HuH-7 (cell line): ENCODE data around the gene SPATA31D4.
"Not testable (repeated sequence)": the region's sequence is repeated elsewhere in the genome, so short reads cannot be mapped to it uniquely, and the experiment has no call there.

Experiments used
- DNase-seq: peaks from one replicate; pipeline ENCODE4 v3.0.0; 2011; ENCODE audit warnings: low spot score

The SPATA31D4 gene

DNA sequence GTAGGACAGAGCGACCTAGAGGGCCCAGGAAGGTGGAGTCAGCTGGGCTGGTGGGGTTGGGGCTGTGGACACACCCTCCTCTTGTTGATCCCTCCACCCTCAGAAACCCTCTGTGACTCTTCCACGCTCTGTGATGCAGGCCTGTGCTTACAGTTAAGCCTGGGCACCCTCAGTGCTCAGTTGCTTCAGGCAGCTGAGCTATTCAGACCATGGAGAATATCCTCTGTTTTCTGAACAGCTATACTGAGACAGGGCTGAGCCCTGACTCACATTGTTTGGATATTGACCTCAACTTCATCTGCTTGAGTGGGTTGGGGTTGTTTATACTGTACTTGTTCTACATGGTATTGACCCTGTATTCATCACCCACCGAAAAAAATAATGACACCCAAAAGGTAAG, at the start of gene SPATA31D4:
Gene SPATA31D4, plus strand, starts transcription at position 124 of the 400 bp plus-strand sequence. Its CDS starts 86 bp downstream, at position 210.
- DNase-seq: not testable (repeated sequence)

DNA sequence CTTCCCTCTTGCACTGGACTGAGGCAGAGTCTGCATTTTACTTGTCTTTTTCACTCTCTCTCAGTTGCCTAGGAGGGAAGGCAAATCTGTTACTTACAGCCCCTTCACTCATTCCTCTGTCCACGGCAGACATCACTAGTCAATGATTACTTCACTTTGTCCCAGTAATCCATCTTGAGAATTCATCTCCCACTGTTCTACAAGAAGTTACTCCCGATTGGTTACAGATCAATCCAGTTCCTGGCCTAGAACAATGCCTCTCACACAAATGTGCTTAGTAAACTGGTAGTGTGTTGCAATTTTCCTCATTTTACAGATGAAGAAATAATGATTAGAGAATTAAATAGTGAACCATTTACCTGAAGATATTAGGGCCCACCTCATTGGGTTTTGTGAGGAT, 49.7 kb upstream of the SPATA31D4 start:
- no peak for DNase-seq

DNA sequence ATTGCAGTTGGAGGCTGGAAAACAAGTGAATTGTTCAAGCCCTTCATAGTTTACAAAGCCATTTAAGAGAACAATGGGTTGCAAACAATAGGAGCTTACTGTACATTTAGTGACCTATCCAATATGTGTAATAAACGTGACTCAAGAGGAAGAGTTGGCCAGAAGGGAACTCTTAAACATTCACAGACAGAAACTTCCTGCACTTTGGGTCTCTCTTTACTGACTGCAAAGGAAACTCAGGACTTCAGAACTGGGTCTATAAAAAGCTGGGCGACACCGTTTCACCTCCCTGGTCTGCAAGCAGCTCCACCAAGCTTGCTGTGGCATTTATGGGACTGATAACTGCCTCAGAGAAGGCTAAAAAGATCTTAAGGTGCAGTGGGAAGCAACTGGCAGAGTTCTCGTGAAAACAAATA, 48.7 kb upstream of the SPATA31D4 start:
- DNase-seq: no peak

DNA sequence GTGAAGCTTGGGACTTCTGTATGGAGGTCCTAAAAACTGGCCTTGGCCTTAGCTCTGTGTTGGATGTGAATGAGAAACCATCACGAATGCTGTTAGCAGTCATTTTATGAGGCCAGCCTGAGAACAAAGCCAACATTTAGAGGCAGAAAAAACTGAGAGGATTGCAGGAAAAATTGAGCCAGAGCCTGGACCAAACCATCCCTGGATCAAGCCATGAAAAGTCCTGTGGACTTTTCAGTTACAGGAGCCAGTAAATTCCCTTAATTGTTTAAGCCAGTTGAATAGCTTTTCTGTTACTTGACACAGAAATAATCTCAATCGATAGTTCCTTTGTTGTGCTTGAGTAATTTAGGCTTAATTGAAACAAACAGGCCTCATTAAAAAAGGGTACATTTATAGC, 42.6 kb upstream of the SPATA31D4 start:
- no peak for DNase-seq

DNA sequence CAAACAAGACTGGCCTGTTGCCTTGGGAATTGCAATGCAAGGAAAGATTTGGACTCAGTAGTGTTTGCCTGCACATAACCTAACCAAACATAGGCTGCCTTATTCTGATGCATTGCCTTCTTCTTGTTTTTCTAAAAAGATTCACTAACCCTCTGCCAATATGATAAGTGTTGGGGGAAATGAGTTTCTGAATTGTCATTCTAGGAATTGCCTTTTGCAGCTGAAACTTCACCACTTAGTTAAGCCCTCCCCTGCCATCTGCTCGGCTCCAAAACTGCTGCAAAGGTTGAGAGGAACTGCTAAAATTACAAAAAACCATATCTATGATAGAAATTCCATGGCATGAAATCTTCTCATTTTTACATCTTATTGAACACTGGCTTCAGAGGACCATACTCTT, 41.6 kb upstream of the SPATA31D4 start:
- no peak for DNase-seq

DNA sequence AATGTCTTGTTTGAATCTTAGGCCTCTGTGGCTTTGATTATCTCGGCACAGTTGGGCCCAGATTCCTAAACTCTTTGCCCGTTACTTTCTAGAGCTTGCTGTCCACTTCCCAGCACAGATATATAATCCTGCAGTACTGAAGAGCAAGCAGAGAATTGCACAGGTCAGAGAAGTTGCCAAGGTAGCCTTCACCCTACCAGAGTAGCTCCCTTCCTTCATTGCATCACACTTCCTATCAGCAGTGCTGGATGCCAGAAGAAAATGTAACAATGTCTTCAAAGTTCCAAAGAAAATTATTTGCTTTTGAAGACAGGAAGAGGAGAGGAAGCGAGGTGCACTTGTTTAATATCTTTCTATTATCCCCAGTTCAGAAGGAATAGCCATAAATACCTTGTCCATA, 38.1 kb upstream of the SPATA31D4 start:
- DNase-seq: no peak

DNA sequence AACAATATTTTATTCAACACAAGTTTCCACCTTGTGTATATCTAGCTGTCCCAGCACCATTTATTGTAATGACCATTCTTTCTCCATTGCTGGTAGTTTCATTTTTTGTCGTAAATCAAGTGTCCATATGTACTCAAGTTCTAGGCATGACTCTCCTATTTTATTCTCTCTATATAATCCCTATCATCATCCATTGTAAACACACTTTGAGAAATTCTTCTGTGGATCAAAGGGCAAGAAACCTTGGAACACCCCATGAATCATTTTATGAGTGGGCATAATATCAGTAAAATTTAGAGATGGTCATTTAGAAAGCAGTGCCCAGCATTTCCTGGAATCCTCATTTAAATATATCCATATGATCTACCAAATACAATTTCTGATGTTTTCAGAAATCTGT, 35.8 kb upstream of the SPATA31D4 start:
- DNase-seq: no peak

DNA sequence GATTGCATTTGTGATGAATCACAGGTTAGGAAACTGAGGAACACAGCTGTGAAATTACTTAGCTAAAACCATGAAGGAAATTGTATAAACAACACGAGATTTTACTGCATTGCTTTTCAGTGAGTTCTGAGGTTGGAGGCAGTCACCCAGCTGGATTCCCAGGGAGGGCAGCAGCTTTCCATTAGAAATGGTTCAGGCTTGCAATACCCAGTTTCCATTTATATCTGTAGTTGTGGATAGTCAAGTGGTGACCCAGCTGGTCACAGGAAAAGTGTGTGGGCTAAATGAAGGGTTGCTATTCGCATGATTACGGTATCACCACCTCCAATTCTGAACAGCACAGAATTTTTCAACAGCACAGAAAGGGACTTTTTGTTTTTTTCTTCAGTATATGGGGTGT, 34.3 kb upstream of the SPATA31D4 start:
- DNase-seq: no peak

DNA sequence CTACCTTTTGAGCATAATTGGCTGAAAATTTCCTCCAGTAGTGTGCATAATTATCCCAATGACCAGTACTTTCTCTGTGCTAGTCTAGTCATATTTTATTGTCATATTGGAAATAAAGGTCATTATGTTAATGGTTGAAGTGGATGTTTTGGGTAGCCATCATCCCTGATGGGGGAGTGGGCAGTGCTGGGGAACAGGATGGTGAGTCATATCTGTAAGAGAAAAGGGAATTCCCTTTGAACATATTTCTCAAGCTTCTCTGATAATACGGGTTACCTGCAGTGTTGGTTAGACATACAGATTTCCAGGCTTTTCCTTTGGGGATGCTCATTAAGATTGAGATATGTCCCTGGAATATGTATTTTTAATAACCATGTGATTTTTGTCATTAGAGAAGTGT, 33.3 kb upstream of the SPATA31D4 start:
- DNase-seq: no peak

DNA sequence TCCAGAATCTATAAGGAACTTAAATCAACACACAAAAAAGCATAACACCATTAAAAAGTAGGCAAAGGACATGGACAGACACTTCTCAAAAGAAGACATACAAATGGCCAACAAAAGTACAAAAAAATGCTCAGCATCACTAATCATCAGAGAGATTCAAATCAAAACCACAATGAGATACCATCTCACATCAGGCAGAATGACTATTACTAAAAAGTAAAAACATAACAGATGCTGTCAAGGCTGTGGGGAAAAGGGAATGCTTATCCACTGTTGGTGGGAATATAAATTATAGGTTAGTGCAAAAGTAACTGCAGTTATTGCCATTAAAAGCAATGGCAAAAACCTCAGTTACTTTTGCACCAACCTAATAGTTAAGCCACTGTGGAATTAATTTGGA, 32.2 kb upstream of the SPATA31D4 start:
- no peak for DNase-seq

DNA sequence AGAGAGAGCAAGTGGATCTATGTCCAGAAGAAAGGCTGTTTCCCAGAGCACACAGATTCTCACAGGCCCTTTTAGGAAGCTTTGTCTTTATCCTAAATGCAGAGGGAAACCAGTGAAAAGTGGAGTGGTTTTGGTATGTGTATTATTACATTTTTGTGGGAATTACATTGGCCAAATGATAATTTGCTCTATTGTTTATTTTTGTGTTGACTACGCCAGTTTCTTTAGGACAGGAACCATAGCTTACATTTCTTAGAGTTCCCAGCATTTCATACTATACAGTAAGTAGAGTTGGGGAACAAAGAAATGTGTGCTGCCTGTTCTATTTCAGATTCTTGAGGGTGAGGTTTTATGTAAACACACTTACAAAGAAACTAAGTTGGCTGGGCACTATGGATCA, 29.4 kb upstream of the SPATA31D4 start:
- no peak for DNase-seq

DNA sequence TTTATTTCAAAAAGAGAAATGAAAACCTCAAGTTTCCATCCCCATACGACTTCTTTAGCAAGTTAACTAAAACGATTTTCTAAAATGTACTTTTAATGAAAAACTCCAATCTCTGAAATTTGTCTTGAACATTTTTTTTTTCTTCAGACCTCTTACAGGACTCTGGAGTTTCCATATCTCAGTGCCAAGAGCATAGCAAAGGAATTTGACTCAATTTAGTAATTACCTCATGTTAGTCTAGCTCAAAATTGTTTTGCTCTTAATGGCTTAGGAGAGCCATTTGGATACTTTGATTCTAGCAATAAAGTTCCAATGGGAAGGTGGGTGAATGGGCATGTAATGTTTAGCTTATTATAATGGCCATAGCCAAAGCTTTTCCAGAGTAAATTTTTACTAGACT, 26.0 kb upstream of the SPATA31D4 start:
- DNase-seq: no peak

DNA sequence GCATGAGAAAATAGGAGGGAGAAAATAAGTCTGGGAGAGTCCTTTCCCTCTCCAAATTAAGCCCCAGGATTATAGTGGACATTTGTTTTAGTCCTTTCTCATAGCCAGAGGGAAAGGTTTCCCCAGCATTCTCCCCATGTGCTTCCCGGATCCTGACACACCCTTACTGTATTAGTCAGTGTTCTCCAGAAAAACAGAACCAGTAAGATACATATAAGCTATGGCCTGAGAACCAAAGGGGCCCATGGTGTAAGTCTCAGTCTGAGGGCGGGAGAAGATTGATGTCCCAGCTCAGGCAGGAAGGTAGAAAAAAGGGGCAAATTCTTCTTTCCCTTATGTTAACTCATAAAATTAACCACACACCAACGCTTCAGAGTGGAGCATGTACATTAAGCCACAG, 25.6 kb upstream of the SPATA31D4 start:
- DNase-seq: no peak

DNA sequence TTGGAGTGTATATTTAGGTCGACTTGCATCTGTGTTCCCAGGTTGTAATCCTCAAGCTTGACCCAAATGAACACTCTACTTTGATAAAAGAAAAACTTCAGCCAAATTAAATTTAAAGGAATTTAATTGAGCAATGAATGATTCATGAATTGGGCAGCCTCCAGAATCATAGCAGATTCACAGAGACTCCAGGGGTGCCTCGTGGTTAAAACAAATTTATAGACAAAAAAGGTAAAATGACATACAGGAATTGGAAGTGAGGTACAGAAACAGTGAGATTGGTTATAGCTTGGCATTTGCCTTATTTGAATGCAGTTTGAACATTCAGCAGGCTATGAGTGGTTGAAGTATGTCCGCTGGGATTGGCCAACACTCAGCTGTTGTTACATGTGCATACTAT, 21.6 kb upstream of the SPATA31D4 start:
- no peak for DNase-seq

DNA sequence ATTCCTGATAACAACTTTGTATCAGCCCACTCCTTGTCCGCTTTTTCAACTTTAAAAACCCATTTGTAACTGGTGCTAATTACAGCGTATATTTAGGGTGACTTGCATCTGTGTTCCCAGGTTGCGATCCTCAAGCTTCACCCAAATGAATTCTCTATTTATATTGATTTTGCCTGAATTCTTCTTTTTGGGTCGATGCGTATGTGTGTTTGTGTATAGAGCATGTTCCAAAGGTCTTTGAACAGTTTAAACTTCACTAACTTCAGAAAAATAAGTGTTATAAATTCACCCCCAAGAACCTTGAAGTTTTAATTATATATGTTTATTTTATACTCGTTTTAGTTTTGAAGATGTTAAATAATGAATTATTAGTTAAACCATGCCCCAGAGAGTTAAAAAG, 16.1 kb upstream of the SPATA31D4 start:
- no peak for DNase-seq

DNA sequence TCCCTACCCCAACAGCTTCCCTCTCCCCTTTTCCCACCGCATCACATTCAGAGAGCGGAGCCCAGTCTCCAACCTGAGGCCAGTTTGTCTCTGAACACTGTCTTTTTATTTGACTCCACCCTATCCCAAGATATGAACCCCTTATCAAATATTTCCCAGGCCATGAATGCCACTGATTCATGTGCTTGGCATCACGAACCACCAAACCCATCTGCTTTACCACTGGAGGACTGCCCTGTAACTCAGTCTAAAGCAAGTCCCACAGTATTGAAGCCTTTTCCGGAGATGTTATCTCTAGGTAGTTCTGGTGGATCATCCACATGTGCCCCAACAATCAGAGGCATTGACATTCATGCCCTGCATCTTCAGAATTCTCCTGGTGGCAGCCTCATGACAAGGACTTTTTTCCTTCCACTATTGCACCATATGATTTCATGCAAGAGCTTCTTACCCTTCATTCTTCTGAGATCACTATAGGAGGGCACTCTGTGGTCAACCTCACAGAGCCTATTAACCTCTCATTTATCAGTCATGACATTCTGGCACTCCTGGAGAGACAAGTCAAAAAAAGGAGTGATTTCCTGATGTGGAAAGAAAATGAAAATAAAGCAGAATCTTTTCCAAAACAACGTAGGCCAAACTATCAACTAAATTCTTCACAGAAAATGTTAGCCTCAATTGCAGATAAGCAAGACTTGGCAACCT, 12.3 kb upstream of the SPATA31D4 start:
- DNase-seq: no peak

DNA sequence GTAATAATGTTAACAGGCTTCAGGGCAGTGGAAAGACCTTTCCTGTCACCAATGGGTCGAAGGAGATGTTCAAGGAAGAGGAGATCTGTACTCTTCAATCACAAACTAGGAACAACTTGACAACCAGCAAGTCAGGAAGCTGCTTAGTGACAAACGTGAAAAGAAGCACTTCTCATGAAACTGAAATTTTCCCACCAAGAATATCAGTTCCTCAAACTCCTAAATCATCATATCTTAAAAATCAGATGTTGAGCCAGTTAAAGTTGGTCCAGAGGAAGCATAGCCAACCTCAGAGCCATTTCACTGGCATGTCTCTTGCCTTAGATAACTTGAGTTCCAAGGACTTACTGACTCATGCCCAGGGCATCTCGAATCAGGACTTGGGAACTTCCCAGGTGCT, 9.7 kb upstream of the SPATA31D4 start:
- not testable (repeated sequence) for DNase-seq

DNA sequence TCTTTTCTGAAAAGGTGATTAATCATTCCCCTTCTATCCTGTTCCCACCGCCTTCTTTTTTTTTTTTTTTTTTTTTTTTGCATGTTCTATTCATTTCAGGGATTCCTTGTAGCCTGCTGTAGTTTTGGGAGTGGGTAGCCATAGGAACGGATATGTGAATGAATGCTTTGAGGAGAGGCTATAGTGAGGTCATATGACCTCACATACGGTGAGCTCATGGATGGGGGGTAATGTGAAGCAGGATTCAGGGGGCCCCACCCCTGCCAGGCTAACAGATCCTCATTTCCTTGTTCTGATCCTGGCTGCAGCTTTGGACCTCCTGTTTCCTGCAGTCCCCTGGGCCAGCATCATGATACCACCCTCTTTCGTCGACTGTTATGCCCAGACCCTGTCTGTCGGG, 1.9 kb downstream of the SPATA31D4 start:
- not testable (repeated sequence) for DNase-seq

DNA sequence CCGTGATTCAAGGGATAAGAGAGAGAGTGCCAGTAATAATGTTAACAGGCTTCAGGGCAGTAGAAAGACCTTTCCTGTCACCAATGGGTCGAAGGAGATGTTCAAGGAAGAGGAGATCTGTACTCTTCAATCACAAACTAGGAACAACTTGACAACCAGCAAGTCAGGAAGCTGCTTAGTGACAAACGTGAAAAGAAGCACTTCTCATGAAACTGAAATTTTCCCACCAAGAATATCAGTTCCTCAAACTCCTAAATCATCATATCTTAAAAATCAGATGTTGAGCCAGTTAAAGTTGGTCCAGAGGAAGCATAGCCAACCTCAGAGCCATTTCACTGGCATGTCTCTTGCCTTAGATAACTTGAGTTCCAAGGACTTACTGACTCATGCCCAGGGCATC, 5.3 kb downstream of the SPATA31D4 start:
- DNase-seq: not testable (repeated sequence)

DNA sequence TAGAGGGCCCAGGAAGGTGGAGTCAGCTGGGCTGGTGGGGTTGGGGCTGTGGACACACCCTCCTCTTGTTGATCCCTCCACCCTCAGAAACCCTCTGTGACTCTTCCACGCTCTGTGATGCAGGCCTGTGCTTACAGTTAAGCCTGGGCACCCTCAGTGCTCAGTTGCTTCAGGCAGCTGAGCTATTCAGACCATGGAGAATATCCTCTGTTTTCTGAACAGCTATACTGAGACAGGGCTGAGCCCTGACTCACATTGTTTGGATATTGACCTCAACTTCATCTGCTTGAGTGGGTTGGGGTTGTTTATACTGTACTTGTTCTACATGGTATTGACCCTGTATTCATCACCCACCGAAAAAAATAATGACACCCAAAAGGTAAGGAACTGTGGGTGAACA, 15.2 kb downstream of the SPATA31D4 start, which contains the start of gene SPATA31D3:
Gene SPATA31D3, plus strand, starts transcription at position 108 of the 400 bp plus-strand sequence. Its CDS starts 86 bp downstream, at position 194.
- DNase-seq: not testable (repeated sequence)

DNA sequence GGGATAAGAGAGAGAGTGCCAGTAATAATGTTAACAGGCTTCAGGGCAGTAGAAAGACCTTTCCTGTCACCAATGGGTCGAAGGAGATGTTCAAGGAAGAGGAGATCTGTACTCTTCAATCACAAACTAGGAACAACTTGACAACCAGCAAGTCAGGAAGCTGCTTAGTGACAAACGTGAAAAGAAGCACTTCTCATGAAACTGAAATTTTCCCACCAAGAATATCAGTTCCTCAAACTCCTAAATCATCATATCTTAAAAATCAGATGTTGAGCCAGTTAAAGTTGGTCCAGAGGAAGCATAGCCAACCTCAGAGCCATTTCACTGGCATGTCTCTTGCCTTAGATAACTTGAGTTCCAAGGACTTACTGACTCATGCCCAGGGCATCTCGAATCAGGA, 20.4 kb downstream of the SPATA31D4 start:
- DNase-seq: not testable (repeated sequence)

DNA sequence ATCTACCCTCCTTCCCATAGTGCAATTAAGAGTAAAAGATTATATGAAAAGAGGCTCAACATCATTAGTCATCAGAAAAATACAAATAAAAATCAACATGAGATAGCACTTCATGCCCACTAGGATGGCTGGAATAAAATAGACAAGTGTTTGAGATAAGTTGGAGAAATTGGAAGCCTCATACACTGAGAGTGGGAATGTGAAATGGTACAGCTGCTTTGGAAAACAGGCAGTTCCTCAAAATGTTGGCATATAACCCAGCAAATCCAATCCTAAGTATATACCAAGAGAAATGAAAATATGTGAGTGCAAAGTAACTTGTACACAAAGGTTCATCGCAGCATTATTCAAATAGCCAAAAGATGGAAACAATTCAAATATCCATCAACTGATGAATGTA, 24.9 kb downstream of the SPATA31D4 start:
- no peak for DNase-seq

DNA sequence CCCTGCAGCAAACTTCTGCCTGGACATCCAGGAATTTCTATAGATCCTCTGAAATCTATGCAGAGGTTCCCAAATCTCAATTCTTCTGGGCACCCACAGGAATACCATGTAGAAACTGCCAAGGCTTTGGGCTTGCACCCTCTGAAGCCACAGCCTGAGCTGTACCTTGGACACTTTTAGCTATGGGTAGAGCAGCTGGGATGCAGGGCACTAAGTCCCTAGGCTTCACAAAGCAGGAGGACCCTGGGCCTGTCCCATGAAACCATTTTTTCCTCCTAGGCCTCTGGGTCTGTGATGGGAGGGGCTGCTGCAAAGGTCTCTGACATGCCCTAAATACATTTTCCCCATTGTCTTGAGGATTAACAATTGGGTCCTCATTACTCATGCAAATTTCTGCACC, 27.4 kb downstream of the SPATA31D4 start:
- no peak for DNase-seq
